Chondrocyte (in vitro differentiated cells): ENCODE measurements around the gene ZNF697. TPM values are rescaled to one million over a fixed set of nuclear protein-coding genes. Genes with fewer than 3 reads are reported as not detected.
"Not testable (repeated sequence)": the region's sequence is repeated elsewhere in the genome, so short reads cannot be mapped to it uniquely, and the experiment has no call there.

ENCODE experiments used
- DNase-seq: peaks from one replicate; pipeline ENCODE4 v3.0.0; 2021; ENCODE audit warnings: mixed read lengths, low spot score
- H3K27ac Mint-ChIP-seq: one replicate; pipeline ENCODE4 v1.8.0; 2021; ENCODE audit warnings: mild to moderate bottlenecking, moderate library complexity, mixed read lengths; ENCODE audit not compliant: unreplicated experiment
- H3K27me3 Mint-ChIP-seq: 2 replicates; pipeline ENCODE4 v1.8.0; 2021; ENCODE audit warnings: low read depth, mixed read lengths
- H3K36me3 Mint-ChIP-seq: 2 replicates; pipeline ENCODE4 v1.8.0; 2021; ENCODE audit warnings: low read depth, mixed read lengths
- H3K4me1 Mint-ChIP-seq: 2 replicates; pipeline ENCODE4 v1.8.0; 2021; ENCODE audit warnings: low read depth, mild to moderate bottlenecking, mixed read lengths
- H3K4me3 Mint-ChIP-seq: one replicate; pipeline ENCODE4 v1.8.0; 2021; ENCODE audit warnings: mild to moderate bottlenecking, moderate library complexity, mixed read lengths; ENCODE audit not compliant: unreplicated experiment
- H3K9me3 Mint-ChIP-seq: 2 replicates; pipeline ENCODE4 v1.8.0; 2021; ENCODE audit warnings: low read depth, mixed read lengths
- CTCF ChIP-seq: fragments of 200-600 bp; sonication (generic); IDR thresholded peaks from 2 replicates; pipeline ENCODE4 v1.5.0; 2021; ENCODE audit warnings: antibody characterized with exemption, mild to moderate bottlenecking, moderate library complexity
- total RNA-seq: library from RNA; stranded (reverse); gene quantifications from 3 replicates; pipeline ENCODE4 v1.2.1, GENCODE V29; 2021

The ZNF697 gene
- total RNA-seq, 1 donor from 2014 or later, result 13.6 TPM

- no peak for DNase-seq
- peaks cover 5% of the 10 kb centered on the region for H3K27me3 Mint-ChIP-seq
- no peak for TF ChIP-seq CTCF
- H3K36me3 Mint-ChIP-seq, result peaks cover 14% of the 10 kb centered on the region
- peaks cover 10% of the 10 kb centered on the region for H3K4me1 Mint-ChIP-seq
- peaks cover 13% of the 10 kb centered on the region for H3K9me3 Mint-ChIP-seq
- H3K27ac Mint-ChIP-seq, result no peak overlapping the region
- no peak overlapping the region for H3K4me3 Mint-ChIP-seq
These were observed 53.7 kb downstream of the ZNF697 start for GRCh38 chr1:119594376-119594775.

GRCh38 chr1:119593805-119594204, 54.3 kb downstream of the ZNF697 start:
- H3K9me3 Mint-ChIP-seq, result peaks cover 13% of the 10 kb centered on the region
- H3K4me1 Mint-ChIP-seq, result peaks cover 12% of the 10 kb centered on the region
- no peak overlapping the region for H3K4me3 Mint-ChIP-seq
- peaks cover 5% of the 10 kb centered on the region for H3K27me3 Mint-ChIP-seq
- peaks cover 14% of the 10 kb centered on the region for H3K36me3 Mint-ChIP-seq
- DNase-seq, result no peak
- no peak for TF ChIP-seq CTCF
- no peak overlapping the region for H3K27ac Mint-ChIP-seq

DNA sequence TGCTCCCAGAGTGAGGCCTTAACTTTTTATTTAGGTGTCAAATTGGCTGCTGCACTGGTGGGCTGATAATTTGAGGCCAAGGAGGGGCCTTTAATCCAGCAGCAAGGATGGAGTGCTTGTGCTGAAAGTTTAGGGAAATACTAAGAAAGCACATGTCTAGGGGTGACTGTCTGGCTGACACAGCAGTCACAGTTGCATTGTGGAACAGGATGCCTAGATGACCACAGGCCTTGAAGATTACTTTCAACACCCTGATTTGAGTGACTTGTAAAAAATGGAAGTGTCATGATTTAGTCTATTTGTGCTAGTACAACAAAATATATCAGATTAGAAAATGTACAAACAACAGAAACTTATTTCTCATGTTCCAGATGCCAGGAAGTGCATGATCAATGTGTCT, 57.7 kb downstream of the ZNF697 start:
- Mint-ChIP-seq H3K4me1 (peaks cover 43% of the 10 kb centered on the region), H3K27me3 (peaks cover 4% of the 10 kb centered on the region), H3K27ac (no peak overlapping the region), H3K9me3 (peaks cover 13% of the 10 kb centered on the region), H3K36me3 (peaks cover 10% of the 10 kb centered on the region), H3K4me3 (no peak overlapping the region)
- TF ChIP-seq CTCF, result no peak
- no peak for DNase-seq

DNA sequence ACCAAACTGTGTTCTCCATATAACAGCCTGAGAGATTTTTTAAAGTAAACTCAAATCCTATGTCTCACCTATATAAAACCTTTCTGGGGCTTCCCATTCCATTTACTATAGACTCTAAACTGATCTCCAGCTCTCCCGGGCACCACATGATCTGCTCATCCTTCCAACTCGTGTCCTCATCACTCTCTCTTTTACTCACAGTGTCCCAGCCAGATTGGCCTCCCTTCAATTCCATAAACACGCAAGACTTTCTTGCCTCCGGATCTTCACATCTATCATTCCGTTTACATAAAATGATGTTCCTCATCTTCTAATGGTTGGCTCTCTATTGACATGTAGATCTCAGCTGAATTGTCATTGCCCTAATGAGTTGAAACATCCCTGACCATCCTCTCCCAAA, 59.4 kb downstream of the ZNF697 start:
- H3K36me3 Mint-ChIP-seq, result peaks cover 4% of the 10 kb centered on the region

DNA sequence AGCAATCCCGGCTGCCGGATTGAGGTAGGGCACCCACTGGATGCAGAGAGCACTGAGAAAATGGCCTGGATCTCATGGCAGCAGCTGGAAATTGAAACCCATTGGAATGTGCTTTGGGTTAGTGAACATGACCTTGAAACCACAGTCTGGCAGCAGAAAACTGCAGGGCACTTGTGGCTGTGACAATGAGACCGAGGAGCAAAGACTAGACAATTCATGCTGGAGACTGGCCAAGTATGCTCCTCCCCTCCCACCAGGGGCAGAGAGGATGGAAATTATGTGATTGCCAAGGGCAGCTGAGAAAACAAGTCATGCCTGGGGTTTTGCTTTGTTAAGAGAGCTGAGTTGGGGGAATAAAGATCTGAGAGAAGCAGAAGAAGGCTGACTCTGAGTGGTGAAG, 60.7 kb downstream of the ZNF697 start:
- peaks cover 2% of the 10 kb centered on the region for H3K27me3 Mint-ChIP-seq
- H3K36me3 Mint-ChIP-seq, result no peaks in the 10 kb centered on the region

More for the DNA sequence above, 59.4 kb downstream of the ZNF697 start:
- no peak overlapping the region for H3K4me3 Mint-ChIP-seq
- H3K27ac Mint-ChIP-seq, result no peak overlapping the region
- DNase-seq, result no peak
- TF ChIP-seq CTCF, result no peak
- H3K9me3 Mint-ChIP-seq, result peaks cover 7% of the 10 kb centered on the region
- H3K4me1 Mint-ChIP-seq, result peaks cover 33% of the 10 kb centered on the region
- H3K27me3 Mint-ChIP-seq, result peaks cover 2% of the 10 kb centered on the region

GRCh38 chr1:119585801-119586200, 62.3 kb downstream of the ZNF697 start:
- not testable (repeated sequence) for H3K27ac Mint-ChIP-seq, DNase-seq, H3K27me3 Mint-ChIP-seq, H3K36me3 Mint-ChIP-seq, H3K4me3 Mint-ChIP-seq, H3K9me3 Mint-ChIP-seq
- peaks cover 42% of the 10 kb centered on the region for H3K4me1 Mint-ChIP-seq

More for the DNA sequence above, 60.7 kb downstream of the ZNF697 start:
- no peak for DNase-seq
- H3K9me3 Mint-ChIP-seq, result no peaks in the 10 kb centered on the region
- H3K4me3 Mint-ChIP-seq, result no peak overlapping the region
- no peak for TF ChIP-seq CTCF
- H3K4me1 Mint-ChIP-seq, result peaks cover 38% of the 10 kb centered on the region
- peak overlapping the region; percentile 75 for H3K27ac Mint-ChIP-seq
